GM18499 (cell line): ENCODE data around the gene SLC6A12.
"Not testable (repeated sequence)": the region's sequence is repeated elsewhere in the genome, so short reads cannot be mapped to it uniquely, and the experiment has no call there.

ENCODE experiments used
- ATAC-seq: cut with Tn5 transposase; IDR thresholded peaks from one replicate; pipeline ENCODE4 v1.9.1; 2021; ENCODE audit warnings: moderate number of reproducible peaks; ENCODE audit not compliant: insufficient read depth, unreplicated experiment

The SLC6A12 gene

GRCh38 chr12:235967-236366, 22.0 kb upstream of the SLC6A12 start:
- not testable (repeated sequence) for ATAC-seq

DNA sequence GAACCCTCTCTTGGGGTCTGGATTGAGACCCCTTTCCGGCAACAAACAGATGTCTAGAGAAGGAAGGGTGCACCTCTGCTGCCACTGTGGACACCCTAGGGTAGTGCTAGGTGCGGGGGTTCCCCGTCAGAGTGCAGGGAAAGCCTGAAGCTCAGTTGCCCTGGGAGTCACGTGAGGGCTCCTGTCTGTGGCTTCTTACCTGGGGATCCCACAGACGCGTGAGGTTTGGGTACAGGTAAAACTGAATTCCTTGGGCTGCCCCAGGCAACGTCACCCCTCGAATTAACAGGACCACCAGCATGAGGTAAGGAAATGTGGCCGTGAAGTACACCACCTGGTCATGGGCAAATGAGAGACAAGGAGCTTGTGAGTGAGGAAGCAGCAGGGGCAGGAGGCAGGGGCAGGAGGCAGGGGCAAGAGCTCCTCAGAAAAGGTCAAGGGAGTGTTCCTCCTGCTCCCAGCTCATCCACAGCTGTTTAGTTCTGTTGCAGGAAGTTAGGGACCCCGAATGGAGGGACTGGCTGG, 21.0 kb upstream of the SLC6A12 start:
- ATAC-seq: no peak

DNA sequence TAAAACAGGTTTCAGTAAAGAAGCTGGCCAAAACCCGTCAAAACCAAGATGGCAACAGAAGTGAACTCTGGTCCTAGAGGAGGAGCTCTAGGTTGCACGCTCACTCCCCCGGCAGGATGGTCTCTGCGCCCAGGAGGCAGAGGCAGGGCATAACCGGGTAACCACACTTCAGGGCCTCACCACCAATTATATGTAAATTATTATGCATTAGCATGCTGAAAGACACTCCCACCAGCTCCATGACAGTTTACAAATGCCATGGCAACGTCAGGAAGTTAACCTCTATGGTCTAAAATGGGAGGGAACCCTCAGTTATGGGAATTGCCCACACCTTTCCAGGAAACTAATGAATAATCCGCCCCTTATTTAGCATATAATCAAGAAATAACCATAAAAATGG, 20.1 kb upstream of the SLC6A12 start:
- ATAC-seq: no peak

DNA sequence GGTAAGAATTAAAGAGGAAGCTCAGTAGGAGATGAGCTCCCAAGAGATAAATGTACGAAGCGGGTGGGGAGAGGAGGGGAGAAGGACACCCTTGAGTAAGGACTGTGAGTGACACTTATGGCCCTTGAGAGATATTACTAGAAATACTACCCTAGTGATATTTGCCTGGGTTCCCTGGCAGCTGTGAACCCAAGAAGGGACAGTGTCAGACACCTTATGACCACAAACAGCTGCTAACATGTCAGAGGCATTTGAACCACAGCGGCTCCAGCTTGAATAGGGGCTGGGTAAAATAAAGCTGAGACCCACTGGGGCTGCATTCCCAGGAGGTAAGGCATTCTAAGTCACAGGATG, 19.6 kb upstream of the SLC6A12 start:
- no peak for ATAC-seq

- no peak for ATAC-seq
These were observed 19.0 kb upstream of the SLC6A12 start for GRCh38 chr12:232731-233614.

DNA sequence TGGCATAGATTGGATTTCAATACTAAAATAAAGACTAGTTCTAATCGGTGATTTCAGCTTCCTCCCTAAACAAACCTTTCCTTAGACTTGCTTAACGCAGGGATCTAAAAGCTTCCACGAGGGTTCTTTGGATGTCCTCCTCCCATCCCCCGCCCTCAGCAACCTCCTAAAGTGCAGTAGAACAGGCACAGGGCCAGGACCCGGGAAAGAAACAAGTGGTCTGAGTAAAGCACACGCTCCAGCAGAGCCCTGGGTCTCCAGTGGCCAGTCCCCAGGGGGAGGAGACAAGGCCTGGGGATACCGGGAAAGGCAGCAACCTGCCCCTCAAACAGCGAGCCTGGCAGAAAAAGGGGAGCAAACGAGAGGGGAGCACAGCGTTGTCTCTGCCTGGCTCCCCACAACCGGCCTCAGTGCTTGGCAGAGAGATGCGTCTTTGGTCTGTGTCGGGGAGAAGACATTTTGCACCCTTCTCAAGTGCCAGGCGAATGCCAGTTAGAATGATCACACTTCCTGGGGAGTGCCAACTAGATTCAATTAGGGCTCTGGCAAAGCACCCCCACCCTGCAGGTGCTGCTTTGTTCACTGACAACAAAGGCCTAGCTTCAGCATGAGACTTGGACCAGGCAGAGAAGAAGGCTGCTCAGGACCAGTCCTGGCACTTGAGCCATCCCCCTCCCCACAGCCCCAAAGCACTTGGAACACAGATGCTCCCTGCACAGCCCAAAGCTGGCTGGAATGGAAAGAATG, 17.1 kb upstream of the SLC6A12 start:
- ATAC-seq: no peak

- no peak for ATAC-seq
These were observed 15.7 kb upstream of the SLC6A12 start for GRCh38 chr12:229441-230191.

DNA sequence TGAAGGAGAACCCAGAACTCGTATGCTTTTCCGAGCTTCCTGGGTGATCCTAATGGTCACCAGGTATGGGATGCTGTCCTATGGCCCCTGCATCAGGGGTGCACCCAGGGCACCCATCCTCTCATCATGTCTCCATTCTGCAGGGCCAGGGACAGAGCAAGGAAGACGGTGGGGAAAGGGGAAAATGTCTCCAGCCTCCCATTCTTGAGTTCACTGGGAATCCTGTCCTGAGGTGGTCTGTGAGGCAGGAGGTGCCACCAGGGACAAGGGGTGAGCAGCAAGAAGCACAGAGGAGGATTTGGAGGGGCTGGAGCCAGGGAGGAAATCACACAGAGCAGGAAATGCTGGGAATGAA, 14.9 kb upstream of the SLC6A12 start:
- no peak for ATAC-seq

DNA sequence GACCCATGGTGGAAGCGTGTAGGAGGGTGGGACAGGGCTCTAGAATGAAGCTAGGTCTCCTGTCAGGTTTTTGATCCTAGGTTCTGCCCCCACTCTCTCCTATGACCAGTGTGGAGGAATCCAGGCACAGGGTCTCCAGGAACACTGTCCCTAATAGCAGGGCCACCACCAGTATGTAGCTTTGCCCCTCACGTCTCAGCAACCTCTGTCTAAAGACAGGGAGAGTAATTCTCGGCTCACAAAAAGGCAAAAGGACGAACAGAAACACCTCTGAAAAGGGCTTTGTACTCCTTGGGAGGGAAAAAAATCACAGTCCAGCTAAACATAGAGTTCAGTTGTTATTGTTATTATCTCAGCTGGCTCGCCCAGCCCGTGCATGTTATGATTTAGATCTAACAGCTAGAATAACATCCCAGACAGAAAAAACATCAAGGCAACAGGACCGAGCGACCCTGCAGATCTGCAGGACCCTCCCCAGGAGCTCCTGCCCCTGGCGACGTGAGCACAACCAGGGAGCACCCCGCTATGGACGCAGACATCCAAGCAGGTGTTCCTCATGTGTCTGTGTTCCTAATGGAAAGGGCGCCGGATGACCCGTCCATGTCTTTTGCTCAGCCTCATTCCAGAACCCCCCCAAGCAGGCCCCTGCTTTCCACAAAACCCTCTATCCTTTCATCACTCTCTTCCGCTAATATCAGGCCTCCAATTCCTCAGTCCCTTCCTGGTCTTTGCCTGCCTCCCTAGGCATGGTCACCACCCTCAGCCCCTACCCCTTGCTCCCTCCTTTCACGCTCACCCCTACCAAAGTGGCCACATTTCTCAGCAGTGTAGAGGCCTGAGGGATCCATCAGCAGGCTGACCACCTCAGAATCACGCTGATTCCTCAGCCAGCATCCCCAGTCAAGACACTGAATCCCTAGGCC, 14.2 kb upstream of the SLC6A12 start:
- no peak for ATAC-seq

- ATAC-seq: no peak
These were observed 13.4 kb upstream of the SLC6A12 start for GRCh38 chr12:227286-227915.

- no peak for ATAC-seq
These were observed 12.4 kb upstream of the SLC6A12 start for GRCh38 chr12:226401-226800.

DNA sequence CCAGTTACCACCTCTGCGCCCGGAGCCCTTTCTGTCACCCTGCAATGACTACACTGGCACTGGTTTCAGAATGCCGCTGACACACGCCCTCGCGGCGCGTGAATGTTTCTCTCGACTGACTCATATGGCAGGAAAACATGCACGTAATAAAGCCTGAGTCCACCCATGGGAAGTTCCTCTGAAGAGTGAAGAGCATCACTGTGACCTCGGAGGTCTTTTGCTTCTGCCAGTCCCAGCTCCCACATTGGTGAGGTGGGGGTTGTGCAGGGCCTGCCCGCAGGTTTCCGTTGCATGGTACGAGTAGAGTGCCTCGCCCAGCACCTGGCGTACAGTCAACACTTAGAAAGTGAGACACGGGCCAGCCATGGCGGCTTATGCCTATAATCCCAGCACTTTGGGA, 11.1 kb upstream of the SLC6A12 start:
- no peak for ATAC-seq

DNA sequence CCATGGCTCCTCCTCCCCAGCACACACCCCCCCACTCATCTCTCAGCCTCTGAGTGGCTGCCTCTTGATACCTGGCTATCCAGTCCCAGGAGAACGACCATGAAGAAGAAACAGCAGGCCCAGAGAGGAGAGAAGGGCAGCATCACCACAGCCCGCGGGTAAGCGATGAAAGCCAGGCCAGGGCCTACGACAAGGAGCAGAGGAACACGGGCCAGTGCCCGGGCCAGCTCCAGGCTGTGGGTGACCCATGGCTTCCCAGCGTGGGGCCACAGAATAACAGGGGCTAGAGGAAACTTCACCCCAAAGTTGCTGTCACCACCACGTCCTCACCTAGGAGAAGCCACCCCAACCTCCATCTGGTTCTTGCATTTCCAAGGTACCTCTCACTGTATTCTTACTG, 10.4 kb upstream of the SLC6A12 start:
- no peak for ATAC-seq

- ATAC-seq: no peak
These were observed 9.9 kb upstream of the SLC6A12 start for GRCh38 chr12:223841-224240.

DNA sequence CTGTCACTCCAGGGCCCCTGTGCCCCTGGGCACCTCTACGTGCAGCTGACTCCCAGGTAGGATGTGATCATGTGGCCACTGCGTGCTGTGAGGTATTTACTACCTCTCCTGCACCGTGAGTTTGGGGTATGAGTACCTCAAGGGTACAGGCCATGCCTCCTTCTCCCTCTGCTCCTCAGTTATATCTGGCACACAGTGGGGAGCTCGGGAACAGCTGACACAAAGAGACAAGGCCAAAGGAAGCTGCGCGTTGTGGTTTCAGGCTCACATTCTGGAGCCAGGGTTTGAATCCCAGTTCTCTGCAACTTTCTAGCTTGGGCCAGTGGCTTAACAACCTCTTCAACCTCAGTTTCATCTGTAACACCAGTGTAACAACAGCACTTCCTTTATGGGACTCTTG, 7.8 kb upstream of the SLC6A12 start:
- no peak for ATAC-seq

- ATAC-seq: no peak
These were observed 7.1 kb upstream of the SLC6A12 start for GRCh38 chr12:220946-221550.

- no peak for ATAC-seq
These were observed 6.5 kb upstream of the SLC6A12 start for GRCh38 chr12:220491-220890.

GRCh38 chr12:219891-220352, 6.0 kb upstream of the SLC6A12 start:
- ATAC-seq: no peak
